T-helper 2 cell (primary cell): ENCODE results near the gene CCDC159.
"Not testable (repeated sequence)": the region's sequence is repeated elsewhere in the genome, so short reads cannot be mapped to it uniquely, and the experiment has no call there.

Experiments used
- DNase-seq, 5 experiments: peaks; one replicate each; pipeline versions ENCODE4 v3.0.0 to v3.0.0-alpha.2; 2012 to 2022

Gene CCDC159

GRCh38 chr19:11338569-11339253 is 7.6 kb upstream of the CCDC159 start:
- no peak for DNase-seq

GRCh38 chr19:11339254-11340098 is 6.8 kb upstream of the CCDC159 start, which contains the start of gene RAB3D:
Gene RAB3D (minus strand): TSS chr19:11339657. CDS start chr19:11337399, 2,258 bp downstream.
- DNase-seq = peak; percentile 42 to 88 (median 71)

- not testable (repeated sequence) for DNase-seq
Measured at GRCh38 chr19:11340099-11340467, 6.2 kb upstream of the CCDC159 start.

GRCh38 chr19:11342429-11342828 is 3.9 kb upstream of the CCDC159 start:
- DNase-seq = no peak

GRCh38 chr19:11345122-11345803 is 1.1 kb upstream of the CCDC159 start:
- DNase-seq = no peak

- no peak for DNase-seq
Measured at GRCh38 chr19:11347546-11348039, 1.3 kb downstream of the CCDC159 start.

GRCh38 chr19:11349171-11349570 is 2.9 kb downstream of the CCDC159 start:
- no peak for DNase-seq

- DNase-seq = not testable (repeated sequence)
Measured at GRCh38 chr19:11354102-11354501, 7.8 kb downstream of the CCDC159 start.

GRCh38 chr19:11355160-11356073 is 9.1 kb downstream of the CCDC159 start, which contains the start of gene PLPPR2:
Gene PLPPR2 (plus strand): TSS chr19:11355432. CDS start chr19:11357674, 2,242 bp downstream.
- DNase-seq = peak; percentile 73 to 87 (median 77)

GRCh38 chr19:11356074-11356397 is 9.7 kb downstream of the CCDC159 start:
- no peak for DNase-seq

GRCh38 chr19:11356676-11357550 is 10.6 kb downstream of the CCDC159 start:
- DNase-seq = no peak

GRCh38 chr19:11359421-11359820 is 13.1 kb downstream of the CCDC159 start:
- DNase-seq = no peak

GRCh38 chr19:11361037-11361770 is 14.9 kb downstream of the CCDC159 start:
- no peak for DNase-seq

GRCh38 chr19:11361771-11362731 is 15.7 kb downstream of the CCDC159 start:
- DNase-seq = no peak

GRCh38 chr19:11363881-11364280 is 17.6 kb downstream of the CCDC159 start:
- DNase-seq = no peak

- DNase-seq = no peak
Measured at GRCh38 chr19:11364296-11364904, 18.1 kb downstream of the CCDC159 start.

GRCh38 chr19:11364935-11365334 is 18.6 kb downstream of the CCDC159 start:
- no peak for DNase-seq

- no peak for DNase-seq
Measured at GRCh38 chr19:11365557-11366117, 19.3 kb downstream of the CCDC159 start.
